GM08714 (cell line): ENCODE results near the gene LDLRAP1.
"Not testable (repeated sequence)": the region's sequence is repeated elsewhere in the genome, so short reads cannot be mapped to it uniquely, and the experiment has no call there.

Experiments used
- H3K4me3 ChIP-seq: fragments of 200-500 bp; sonication (Bioruptor generic); 2 replicates; pipeline ENCODE4 v1.5.1; 2014; ENCODE audit warnings: mild to moderate bottlenecking, low read length, inconsistent platforms
- ZNF274 ChIP-seq: IDR thresholded peaks from 2 replicates; pipeline ENCODE4 v1.6.1; 2012; ENCODE audit warnings: mild to moderate bottlenecking, low read depth, low read length

The LDLRAP1 gene

GRCh38 chr1:25577134-25577920 is 33.9 kb downstream of the LDLRAP1 start:
- TF ChIP-seq ZNF274 = no peak
- H3K4me3 ChIP-seq = no peak overlapping the region

DNA sequence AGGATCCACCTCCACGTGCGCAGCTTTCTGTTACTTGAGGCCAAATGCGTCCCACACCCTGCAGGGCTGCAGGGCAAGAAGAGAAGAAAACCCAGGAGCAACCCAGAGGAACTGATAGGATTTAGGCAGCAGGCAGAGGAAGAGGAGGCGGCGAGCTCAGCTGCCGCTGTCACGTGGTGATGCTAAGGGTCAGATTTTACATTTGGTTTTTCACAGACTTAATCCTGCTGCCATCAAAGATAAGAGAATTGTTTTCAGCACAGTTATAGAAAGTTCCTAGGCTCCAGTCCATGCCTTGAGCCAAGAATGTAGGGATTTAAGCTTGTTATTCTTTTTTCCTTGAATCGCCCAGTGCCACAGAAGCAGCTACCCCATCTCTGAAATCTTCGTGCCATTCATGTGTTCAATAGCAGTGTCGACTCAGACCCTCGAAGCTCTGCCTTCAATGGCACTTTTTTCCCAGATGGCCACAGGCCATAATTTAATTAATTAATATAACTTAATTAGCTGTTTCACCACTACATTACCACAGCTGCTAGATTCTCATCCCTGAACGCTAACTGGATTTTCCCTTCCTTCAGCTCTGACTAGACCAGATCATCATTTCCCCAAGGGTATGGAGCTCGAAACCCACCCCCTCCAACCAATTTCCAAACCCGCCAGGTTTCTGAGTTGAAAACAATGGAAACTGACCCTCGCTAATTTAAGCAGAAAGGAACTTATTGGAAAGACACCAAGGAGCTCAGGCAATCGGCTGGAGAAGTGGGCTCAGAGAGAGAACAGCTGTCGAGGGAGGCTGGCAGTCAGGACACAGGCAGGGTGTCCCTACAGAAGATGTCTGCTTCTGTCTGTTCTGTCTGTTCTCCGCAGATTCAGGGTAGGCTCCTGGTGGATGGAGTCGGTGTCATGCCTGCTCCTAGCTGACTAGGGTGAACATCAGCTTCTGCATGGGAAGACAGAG is 36.2 kb downstream of the LDLRAP1 start:
- no peak for TF ChIP-seq ZNF274
- H3K4me3 ChIP-seq = no peak overlapping the region

DNA sequence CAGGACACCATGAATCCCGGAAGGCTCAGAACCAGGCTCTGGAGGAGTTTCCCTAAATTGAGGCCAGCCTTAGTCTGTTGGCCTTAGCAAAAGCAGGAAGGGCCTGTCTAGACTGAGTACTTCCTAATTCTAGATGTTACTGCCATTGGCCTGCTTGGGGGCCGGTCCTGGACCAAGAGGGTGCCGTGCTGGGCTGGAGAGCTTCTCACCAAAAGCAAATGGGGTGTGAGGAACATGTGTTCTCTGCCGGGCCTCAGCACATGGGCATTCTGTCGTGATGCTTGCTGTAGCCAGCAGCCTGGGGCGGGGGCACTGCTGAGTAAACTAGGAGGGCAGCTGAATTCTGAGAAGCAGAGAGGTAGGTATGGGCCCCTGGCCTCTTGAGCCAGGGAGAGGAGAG is 37.5 kb downstream of the LDLRAP1 start:
- no peak for TF ChIP-seq ZNF274
- H3K4me3 ChIP-seq = no peak overlapping the region

GRCh38 chr1:25581764-25582163 is 38.4 kb downstream of the LDLRAP1 start:
- no peak overlapping the region for H3K4me3 ChIP-seq

GRCh38 chr1:25583519-25584370 is 40.3 kb downstream of the LDLRAP1 start:
- no peak for TF ChIP-seq ZNF274
- H3K4me3 ChIP-seq = no peak overlapping the region

More at GRCh38 chr1:25581764-25582163, 38.4 kb downstream of the LDLRAP1 start:
- no peak for TF ChIP-seq ZNF274

GRCh38 chr1:25586181-25586588 is 42.8 kb downstream of the LDLRAP1 start:
- no peak overlapping the region for H3K4me3 ChIP-seq
- no peak for TF ChIP-seq ZNF274

GRCh38 chr1:25587290-25587689 is 43.9 kb downstream of the LDLRAP1 start:
- no peak overlapping the region for H3K4me3 ChIP-seq
- TF ChIP-seq ZNF274 = no peak

- H3K4me3 ChIP-seq = not testable (repeated sequence)
These were observed 44.8 kb downstream of the LDLRAP1 start for GRCh38 chr1:25588224-25588623.

DNA sequence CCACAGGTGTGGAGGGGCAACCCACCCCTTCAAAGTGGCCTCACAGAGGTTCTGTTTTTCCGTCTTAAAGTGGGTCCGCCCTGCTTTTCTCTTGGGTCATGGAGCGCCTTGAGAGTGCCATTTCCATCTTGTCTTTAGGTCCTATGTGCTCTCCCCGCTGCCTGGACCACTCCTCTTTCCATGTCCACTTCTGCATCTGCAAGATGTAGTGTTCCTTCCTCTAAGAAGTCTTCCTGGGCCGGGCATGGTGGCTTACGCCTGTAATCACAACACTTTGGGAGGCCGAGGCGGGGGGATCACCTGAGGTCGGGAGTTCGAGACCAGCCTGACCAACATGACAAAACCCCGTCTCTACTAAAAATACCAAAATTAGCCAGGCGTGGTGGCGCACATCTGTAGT is 45.4 kb downstream of the LDLRAP1 start:
- H3K4me3 ChIP-seq = not testable (repeated sequence)

- no peak for TF ChIP-seq ZNF274
- no peak overlapping the region for H3K4me3 ChIP-seq
These were observed 46.9 kb downstream of the LDLRAP1 start for GRCh38 chr1:25590096-25590824.

DNA sequence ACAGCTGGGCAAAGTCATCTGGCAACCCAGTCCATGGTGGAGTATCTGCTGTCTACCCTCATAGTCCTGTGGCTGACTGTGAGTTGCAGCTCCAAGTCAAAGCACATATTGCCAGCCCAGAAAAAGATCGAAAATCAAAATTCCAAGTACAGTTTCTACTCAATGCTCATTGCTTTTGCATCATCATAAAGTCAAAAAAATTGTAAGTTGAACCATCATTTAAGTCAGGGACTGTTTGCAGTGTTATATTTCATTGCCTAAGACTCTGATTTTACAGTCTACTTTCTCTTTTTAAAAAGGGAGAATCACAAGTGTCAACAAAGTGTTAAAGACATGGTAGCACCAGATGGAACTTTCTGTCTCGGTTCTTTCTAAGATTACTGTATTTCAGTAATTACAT is 50.5 kb downstream of the LDLRAP1 start:
- TF ChIP-seq ZNF274 = no peak

GRCh38 chr1:25594971-25595370 is 51.6 kb downstream of the LDLRAP1 start:
- TF ChIP-seq ZNF274 = no peak
- H3K4me3 ChIP-seq = no peak overlapping the region

More for the DNA sequence above, 50.5 kb downstream of the LDLRAP1 start:
- no peak overlapping the region for H3K4me3 ChIP-seq

DNA sequence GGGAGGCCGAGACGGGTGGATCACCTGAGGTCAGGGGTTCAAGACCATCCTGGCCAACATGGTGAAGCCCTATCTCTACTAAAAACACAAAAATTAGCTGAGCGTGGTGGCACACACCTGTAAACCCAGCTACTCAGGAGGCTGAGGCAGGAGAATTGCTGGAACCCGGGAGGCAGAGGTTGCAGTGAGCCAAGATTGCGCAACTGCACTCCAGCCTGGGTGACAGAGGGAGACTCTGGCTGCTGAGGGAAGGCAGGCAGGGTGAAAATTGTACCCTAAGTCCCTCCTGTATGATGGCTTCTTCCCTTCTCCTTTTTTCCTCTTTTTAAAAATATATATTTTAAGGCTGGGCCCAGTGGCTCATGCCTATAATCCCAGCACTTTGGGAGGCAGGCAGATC is 53.2 kb downstream of the LDLRAP1 start:
- not testable (repeated sequence) for H3K4me3 ChIP-seq

- TF ChIP-seq ZNF274 = no peak
- H3K4me3 ChIP-seq = no peak overlapping the region
These were observed 55.5 kb downstream of the LDLRAP1 start for GRCh38 chr1:25598879-25599278.
